Left lung (tissue), 10 donors: Measurements from ENCODE around the gene SP100. TPM values are rescaled to one million over a fixed set of nuclear protein-coding genes. Genes with fewer than 3 reads are reported as not detected.

ENCODE experiments used
- ATAC-seq: fragments of 200-7000 bp; cut with Tn5 transposase; one replicate; pipeline ENCODE4 v1.9.1; 2020; ENCODE audit warnings: moderate library complexity
- DNase-seq, 4 donors: peaks; one replicate each; pipeline ENCODE4 v3.0.0-alpha.2; 2013 to 2020
- H3K27ac ChIP-seq, 2 donors: fragments of 200-600 bp; sonication (generic) in 1 of 2; one replicate each; pipeline versions ENCODE4 v1.5.0 to v1.8.0; 2020 to 2021
- H3K27me3 ChIP-seq, 2 donors: fragments of 200-600 bp; sonication (generic) in 1 of 2; one replicate each; pipeline versions ENCODE4 v1.5.0 to v1.8.0; 2020 to 2021
- H3K36me3 ChIP-seq, 2 donors: fragments of 200-600 bp; sonication (generic) in 1 of 2; one replicate each; pipeline versions ENCODE4 v1.5.0 to v1.8.0; 2020 to 2021
- H3K4me1 ChIP-seq, 2 donors: fragments of 200-600 bp; one replicate each; pipeline ENCODE4 v1.8.0; 2021
- H3K4me3 ChIP-seq, 2 donors: fragments of 200-600 bp; sonication (generic) in 1 of 2; one replicate each; pipeline versions ENCODE4 v1.5.0 to v1.8.0; 2020 to 2021; ENCODE audit warnings: mild to moderate bottlenecking in 1 of 2
- H3K9me3 ChIP-seq, 2 donors: fragments of 200-600 bp; sonication (generic) in 1 of 2; one replicate each; pipeline versions ENCODE4 v1.5.0 to v1.8.0; 2020 to 2021
- CTCF ChIP-seq, 2 donors: fragments of 200-600 bp; sonication (generic) in 1 of 2; IDR thresholded peaks; one replicate each; pipeline versions ENCODE4 v1.5.0 to v1.8.0; 2021; ENCODE audit warnings: antibody characterized with exemption in 2 of 2
- intact Hi-C, 2 donors: fragments of 100-400 bp; cut with DNase I; formaldehyde crosslinking; loops; one replicate each; pipeline versions ENCODE4 v1.11.2 to v1.14.2; 2022
- polyA plus RNA-seq, 6 donors: library from polyadenylated mRNA; unstranded; fragments of 120-200 nt; gene quantifications; one replicate each; pipeline ENCODE4 v1.2.1, GENCODE V29; 2013; ENCODE audit not compliant: insufficient read length in 6 of 6
- total RNA-seq, 2 donors: library from RNA; stranded (reverse); fragmentation: NEBNext Ultra II Directional; extraction: Animal tissue kit (Norgen Biotek cat#: 25700); gene quantifications; one replicate each; pipeline ENCODE4 v1.2.1, GENCODE V29; 2021
- donor health status: DM: no; HTN: yes; CAD: no.
- donor health status: DM: no; HTN: no; CAD: no.

SP100 gene
- total and polyA plus RNA-seq, 8 donors: 55.1 to 134 (median 68.3) TPM

GRCh38 chr2:230457073-230457768, 41.2 kb downstream of the SP100 start:
- H3K4me1 ChIP-seq: peaks cover 0 to 47% of the 10 kb centered on the region in 2 donors
- peaks cover 0 to 70% of the 10 kb centered on the region in 2 donors for H3K36me3 ChIP-seq
- TF ChIP-seq CTCF (IDR thresholded peaks at IDR 0.05): no peak
- H3K4me3 ChIP-seq: no peak overlapping the region
- DNase-seq (no peak), ATAC-seq (peak; percentile 71)
- H3K27me3 ChIP-seq: no peaks in the 10 kb centered on the region
- no peaks in the 10 kb centered on the region for H3K9me3 ChIP-seq
- intact Hi-C loops: no loop called here
- H3K27ac ChIP-seq: peak overlapping the region; percentile 16 to 92

- peaks cover 0 to 73% of the 10 kb centered on the region in 2 donors for H3K36me3 ChIP-seq
- H3K4me1 ChIP-seq: peaks cover 0 to 44% of the 10 kb centered on the region in 2 donors
- H3K27me3 ChIP-seq: no peaks in the 10 kb centered on the region
- DNase-seq (no peak), ATAC-seq (no peak)
- H3K4me3 ChIP-seq: no peak overlapping the region
- no peaks in the 10 kb centered on the region for H3K9me3 ChIP-seq
- TF ChIP-seq CTCF (IDR thresholded peaks at IDR 0.05): no peak
- H3K27ac ChIP-seq: peak overlapping the region in 1 of 2 donors; percentile 92
- intact Hi-C loops: no loop called here
Measured at GRCh38 chr2:230457793-230458192, 41.8 kb downstream of the SP100 start.

GRCh38 chr2:230459216-230459615, 43.2 kb downstream of the SP100 start:
- H3K9me3 ChIP-seq: no peaks in the 10 kb centered on the region
- H3K4me3 ChIP-seq: no peak overlapping the region
- H3K4me1 ChIP-seq: peaks cover 0 to 39% of the 10 kb centered on the region in 2 donors
- H3K27me3 ChIP-seq: no peaks in the 10 kb centered on the region
- peaks cover 0 to 88% of the 10 kb centered on the region in 2 donors for H3K36me3 ChIP-seq
- TF ChIP-seq CTCF (IDR thresholded peaks at IDR 0.05): no peak
- no peak for ATAC-seq
- intact Hi-C loops: no loop called here
- no peak for DNase-seq
- peak overlapping the region in 1 of 2 donors; percentile 92 for H3K27ac ChIP-seq

GRCh38 chr2:230471074-230471473, 55.1 kb downstream of the SP100 start:
- TF ChIP-seq CTCF (IDR thresholded peaks at IDR 0.05): no peak
- DNase-seq (no peak), ATAC-seq (no peak)
- intact Hi-C loops: no loop called here
- peaks cover 0 to 25% of the 10 kb centered on the region in 2 donors for H3K4me1 ChIP-seq
- H3K27ac ChIP-seq: no peak overlapping the region
- H3K36me3 ChIP-seq: peaks cover 0 to 90% of the 10 kb centered on the region in 2 donors
- H3K27me3 ChIP-seq: no peaks in the 10 kb centered on the region
- no peaks in the 10 kb centered on the region for H3K9me3 ChIP-seq
- no peak overlapping the region for H3K4me3 ChIP-seq

GRCh38 chr2:230472621-230473018, 56.6 kb downstream of the SP100 start:
- Histone ChIP-seq H3K27ac (peak overlapping the region in 1 of 2 donors; percentile 69), H3K4me1 (peaks cover 0 to 25% of the 10 kb centered on the region in 2 donors), H3K9me3 (no peaks in the 10 kb centered on the region), H3K36me3 (peaks cover 0 to 90% of the 10 kb centered on the region in 2 donors), H3K4me3 (no peak overlapping the region), H3K27me3 (no peaks in the 10 kb centered on the region)
- no peak for TF ChIP-seq CTCF (IDR thresholded peaks at IDR 0.05)
- intact Hi-C loops: no loop called here
- ATAC-seq: peak; percentile 15
- DNase-seq: no peak
